HG02970 (cell line): ENCODE data around the gene MUC2.
"Not testable (repeated sequence)": the region's sequence is repeated elsewhere in the genome, so short reads cannot be mapped to it uniquely, and the experiment has no call there.

Source experiments
- ATAC-seq: cut with Tn5 transposase; IDR thresholded peaks from one replicate; pipeline ENCODE4 v1.9.1; 2021; ENCODE audit warnings: mild to moderate bottlenecking, moderate library complexity, moderate number of reproducible peaks; ENCODE audit not compliant: unreplicated experiment, low FRiP score

MUC2 gene

GRCh38 chr11:1102996-1103395, 28.3 kb downstream of the MUC2 start:
- no peak for ATAC-seq

GRCh38 chr11:1103401-1104360, 29.0 kb downstream of the MUC2 start:
- ATAC-seq = no peak

DNA sequence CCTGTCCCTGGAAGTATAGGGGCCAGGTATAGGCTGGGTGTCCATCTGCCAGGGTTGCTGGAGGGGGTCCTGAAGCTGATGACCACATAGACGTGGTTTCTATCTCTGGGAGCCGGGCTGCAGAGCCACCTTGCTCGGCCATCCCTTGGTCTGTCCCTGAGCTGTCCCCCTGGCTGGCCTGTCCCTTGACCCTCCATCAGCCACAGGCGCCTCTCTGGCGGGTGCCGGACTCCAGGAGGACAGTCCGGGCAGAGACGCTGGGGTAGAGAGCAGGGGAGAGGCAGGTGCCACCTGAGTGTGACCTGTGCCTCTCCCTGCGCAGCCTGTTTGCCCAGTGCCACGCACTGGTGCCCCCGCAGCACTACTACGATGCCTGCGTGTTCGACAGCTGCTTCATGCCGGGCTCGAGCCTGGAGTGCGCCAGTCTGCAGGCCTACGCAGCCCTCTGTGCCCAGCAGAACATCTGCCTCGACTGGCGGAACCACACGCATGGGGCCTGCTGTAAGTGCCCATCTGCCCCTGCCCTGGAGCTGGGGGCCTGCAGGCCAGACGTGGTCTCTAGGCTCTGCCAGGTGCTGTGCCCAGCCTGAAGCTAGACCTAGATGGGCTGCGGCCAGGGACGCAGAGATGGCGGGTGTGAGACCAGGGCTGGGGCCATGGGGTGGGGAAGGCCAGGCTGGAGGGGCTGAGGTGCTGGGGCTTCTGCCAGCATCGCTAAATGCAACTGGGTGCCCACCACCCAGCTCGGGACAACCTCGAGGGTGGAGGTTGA, 29.9 kb downstream of the MUC2 start:
- ATAC-seq = no peak

DNA sequence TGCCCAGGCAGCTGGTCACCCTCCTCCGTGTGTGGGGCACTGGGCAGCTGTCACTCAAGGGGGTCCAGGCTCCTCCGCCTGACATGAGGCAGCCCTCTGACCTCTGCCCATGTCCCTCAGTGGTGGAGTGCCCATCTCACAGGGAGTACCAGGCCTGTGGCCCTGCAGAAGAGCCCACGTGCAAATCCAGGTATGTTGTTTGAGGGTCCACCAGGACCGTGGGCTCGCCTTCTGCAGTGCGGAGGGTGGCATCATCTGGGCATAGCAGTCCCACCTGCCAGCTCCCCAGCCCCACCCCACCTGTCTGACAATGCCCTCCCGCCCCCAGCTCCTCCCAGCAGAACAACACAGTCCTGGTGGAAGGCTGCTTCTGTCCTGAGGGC, 30.5 kb downstream of the MUC2 start:
- no peak for ATAC-seq

DNA sequence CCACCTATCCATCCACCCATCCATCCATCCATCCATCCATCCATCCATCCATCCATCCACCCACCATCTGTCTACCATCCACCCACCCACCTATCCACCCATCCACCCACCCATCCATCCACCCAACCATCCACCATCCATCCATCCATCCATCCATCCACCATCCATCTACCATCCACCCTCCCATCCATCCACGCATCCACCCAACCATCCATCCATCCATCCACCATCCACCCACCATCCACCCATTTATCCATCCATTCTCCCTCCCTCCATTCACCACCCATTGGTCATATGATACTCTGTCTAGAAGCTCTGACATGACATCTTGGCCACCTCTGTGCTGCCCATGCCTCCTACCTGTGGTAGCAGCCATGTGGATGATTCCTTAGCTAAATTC, 31.7 kb downstream of the MUC2 start:
- no peak for ATAC-seq

DNA sequence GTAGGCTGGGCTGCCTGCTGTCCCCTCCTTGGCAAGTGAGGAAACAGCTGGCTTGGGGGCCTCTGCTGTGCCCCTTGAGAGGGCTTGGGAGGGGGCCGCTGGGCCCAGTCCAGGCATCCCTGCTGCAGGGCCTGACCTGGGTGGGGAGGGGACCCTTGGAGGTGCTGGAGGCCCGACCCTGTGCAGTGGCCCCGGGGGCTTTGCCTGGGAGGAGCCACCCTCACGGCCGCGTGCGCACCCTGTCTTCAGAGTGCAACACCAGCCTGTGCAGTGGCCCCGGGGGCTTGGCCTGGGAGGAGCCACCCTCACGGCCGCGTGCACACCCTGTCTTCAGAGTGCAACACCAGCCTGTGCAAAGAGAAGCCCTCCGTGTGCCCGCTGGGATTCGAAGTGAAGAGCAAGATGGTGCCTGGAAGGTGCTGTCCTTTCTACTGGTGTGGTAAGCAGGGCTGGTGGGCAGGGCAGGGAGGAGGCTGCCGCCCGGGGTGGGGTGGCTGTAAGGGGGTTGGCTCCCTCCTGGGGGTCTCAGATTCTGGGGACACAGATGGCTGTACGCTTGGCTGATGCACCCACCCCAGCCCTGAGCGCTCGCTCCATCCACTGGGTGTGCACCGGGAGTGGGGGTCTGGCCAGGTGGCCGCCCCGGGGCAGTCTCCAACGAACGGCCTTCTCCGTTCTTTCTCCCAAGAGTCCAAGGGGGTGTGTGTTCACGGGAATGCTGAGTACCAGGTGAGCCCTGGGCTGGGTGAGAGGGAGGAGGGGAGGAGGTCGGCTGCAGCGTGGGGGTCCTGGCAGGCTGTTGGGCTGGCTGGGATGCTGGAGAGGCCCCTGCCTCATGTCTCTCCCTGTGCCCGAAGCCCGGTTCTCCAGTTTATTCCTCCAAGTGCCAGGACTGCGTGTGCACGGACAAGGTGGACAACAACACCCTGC, 32.9 kb downstream of the MUC2 start:
- ATAC-seq = no peak

- no peak for ATAC-seq
Observed at GRCh38 chr11:1108246-1108900, 33.7 kb downstream of the MUC2 start.

- ATAC-seq = no peak
Observed at GRCh38 chr11:1109101-1109917, 34.6 kb downstream of the MUC2 start.

GRCh38 chr11:1109918-1110705, 35.4 kb downstream of the MUC2 start:
- ATAC-seq = no peak

- no peak for ATAC-seq
Observed at GRCh38 chr11:1111545-1112212, 37.0 kb downstream of the MUC2 start.

GRCh38 chr11:1112351-1113191, 37.9 kb downstream of the MUC2 start:
- ATAC-seq = no peak

- no peak for ATAC-seq
Observed at GRCh38 chr11:1113405-1114201, 38.9 kb downstream of the MUC2 start.

DNA sequence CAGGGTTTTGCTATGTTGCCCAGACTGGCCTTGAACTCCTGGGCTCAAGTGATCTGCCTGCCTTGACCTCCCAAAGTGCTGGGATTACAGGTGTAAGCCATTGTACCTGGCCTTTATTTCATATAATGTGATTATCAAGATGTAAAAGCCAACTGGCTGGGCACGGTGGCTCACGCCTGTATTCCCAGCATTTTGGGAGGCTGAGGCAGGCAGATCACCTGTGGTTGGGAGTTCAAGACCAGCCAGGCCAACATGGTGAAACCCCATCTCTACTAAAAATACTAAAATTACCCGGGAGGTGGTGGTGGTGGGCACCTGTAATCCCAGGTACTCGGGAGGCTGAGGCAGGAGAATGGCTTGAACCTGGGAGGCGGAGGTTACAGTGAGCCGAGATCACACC, 40.6 kb downstream of the MUC2 start:
- not testable (repeated sequence) for ATAC-seq

GRCh38 chr11:1116104-1116503, 41.4 kb downstream of the MUC2 start:
- no peak for ATAC-seq

- no peak for ATAC-seq
Observed at GRCh38 chr11:1116666-1117390, 42.2 kb downstream of the MUC2 start.

GRCh38 chr11:1117992-1118391, 43.3 kb downstream of the MUC2 start:
- no peak for ATAC-seq
